ENCODE results near the gene MRPL2. TPM values are rescaled to one million over a fixed set of nuclear protein-coding genes. Genes with fewer than 3 reads are reported as not detected.

MRPL2 gene
- total and polyA plus RNA-seq, 10 donors, result 11.0 to 53.9 (median 38.0) TPM

DNA sequence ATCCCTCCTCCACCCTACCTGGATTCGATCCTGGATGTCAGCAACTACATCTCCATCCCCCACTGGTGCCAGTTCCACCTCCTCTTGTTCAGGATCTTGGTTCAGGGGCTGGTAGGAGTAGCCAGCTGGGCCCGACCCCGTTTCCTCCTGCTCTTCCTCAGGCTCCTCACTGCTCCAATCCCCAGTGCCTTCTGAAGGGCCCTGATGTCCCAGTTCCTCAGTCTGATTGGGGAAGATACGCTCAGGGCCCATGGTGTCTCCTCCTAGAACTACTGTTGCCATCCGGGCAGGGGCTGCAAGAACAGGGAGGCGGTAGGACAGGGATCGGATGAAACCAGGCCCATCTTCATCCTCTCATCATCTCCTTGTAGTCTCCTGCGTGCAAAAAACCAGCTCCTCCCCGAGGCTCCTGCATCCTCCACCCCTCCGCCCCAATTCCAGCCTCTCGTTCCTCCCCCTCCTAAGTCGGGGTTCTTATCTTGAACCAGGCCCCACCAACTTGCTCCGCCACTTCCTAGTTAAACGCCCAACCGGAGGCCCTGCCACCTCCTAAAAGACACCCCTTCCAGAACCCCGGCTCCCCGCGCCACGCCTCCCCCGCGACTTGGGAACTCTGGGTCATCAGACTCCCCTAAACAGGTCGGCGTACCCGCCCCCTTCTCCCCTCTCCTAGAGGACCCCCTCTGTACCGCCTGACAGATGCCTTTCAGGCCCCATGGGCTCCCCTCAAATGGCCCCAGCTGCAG lies 46.0 kb downstream of the MRPL2 start:
- WGBS, 5 donors, result 1 to 3% (median 2%) methylated on average over 25 of the region's 25 CpGs

DNA sequence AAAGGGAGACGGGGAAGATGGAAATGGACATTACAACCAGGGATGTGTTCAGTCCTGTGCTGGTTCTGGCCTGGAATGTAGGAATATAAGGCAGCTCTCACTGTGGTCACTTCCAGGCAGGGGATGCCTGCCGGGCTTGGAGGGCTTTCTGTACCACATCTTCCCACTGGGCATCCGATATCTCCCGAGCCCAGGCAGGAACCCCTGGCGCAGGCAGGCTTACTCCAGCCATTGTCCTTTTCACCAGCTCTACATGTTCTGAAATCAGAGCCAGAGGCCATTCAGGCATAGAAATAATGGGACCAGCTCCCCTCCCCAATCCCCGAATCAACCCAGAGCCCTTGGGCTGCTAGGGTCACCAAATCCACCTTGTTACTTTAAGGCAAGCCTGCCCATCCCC lies 46.9 kb downstream of the MRPL2 start:
- no peaks in the 10 kb centered on the region for H3K27me3 ChIP-seq (replicated peaks in 1 of 7)
- H3K4me3 ChIP-seq, result peak overlapping the region in 2 of 8 donors; percentile 89 to 90
- TF ChIP-seq POLR2AphosphoS5 (IDR thresholded peaks at IDR 0.05) (no peak), POLR2A (IDR thresholded peaks at IDR 0.05) (no peak)
- TF ChIP-seq, protein P1, sequence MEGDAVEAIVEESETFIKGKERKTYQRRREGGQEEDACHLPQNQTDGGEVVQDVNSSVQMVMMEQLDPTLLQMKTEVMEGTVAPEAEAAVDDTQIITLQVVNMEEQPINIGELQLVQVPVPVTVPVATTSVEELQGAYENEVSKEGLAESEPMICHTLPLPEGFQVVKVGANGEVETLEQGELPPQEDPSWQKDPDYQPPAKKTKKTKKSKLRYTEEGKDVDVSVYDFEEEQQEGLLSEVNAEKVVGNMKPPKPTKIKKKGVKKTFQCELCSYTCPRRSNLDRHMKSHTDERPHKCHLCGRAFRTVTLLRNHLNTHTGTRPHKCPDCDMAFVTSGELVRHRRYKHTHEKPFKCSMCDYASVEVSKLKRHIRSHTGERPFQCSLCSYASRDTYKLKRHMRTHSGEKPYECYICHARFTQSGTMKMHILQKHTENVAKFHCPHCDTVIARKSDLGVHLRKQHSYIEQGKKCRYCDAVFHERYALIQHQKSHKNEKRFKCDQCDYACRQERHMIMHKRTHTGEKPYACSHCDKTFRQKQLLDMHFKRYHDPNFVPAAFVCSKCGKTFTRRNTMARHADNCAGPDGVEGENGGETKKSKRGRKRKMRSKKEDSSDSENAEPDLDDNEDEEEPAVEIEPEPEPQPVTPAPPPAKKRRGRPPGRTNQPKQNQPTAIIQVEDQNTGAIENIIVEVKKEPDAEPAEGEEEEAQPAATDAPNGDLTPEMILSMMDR (IDR thresholded peaks at IDR 0.05 in 8 of 11, conservative IDR thresholded peaks at IDR 0.05 in 3 of 11), result no peak
- peaks cover 36 to 68% (median 45%) of the 10 kb centered on the region in 6 donors for H3K4me1 ChIP-seq
- 82 to 91% (median 89%) methylated on average over 6 of the region's 6 CpGs for WGBS, 5 donors
- H3K9me3 ChIP-seq, result no peaks in the 10 kb centered on the region
- intact Hi-C loops (cut with DNase I; ENCODE audit: low total_unique reads), result no loop called here
- no peak for DNase-seq
- H3K27ac ChIP-seq, result peak overlapping the region in 3 of 8 donors; percentile 83 to 91 (median 90)
- H3K36me3 ChIP-seq, result peaks cover 0 to 68% (median 50%) of the 10 kb centered on the region in 6 donors

More for the DNA sequence above, 46.0 kb downstream of the MRPL2 start:
- peak overlapping the region; percentile 62 to 91 (median 82) for H3K27ac ChIP-seq
- peak overlapping the region; percentile 54 to 90 (median 81) for H3K4me3 ChIP-seq
- no peak for DNase-seq
- intact Hi-C loops (cut with DNase I; ENCODE audit: low total_unique reads), result no loop called here
- no peaks in the 10 kb centered on the region for H3K27me3 ChIP-seq (replicated peaks in 1 of 7)
- peaks cover 0 to 68% (median 52%) of the 10 kb centered on the region in 6 donors for H3K36me3 ChIP-seq
- no peaks in the 10 kb centered on the region for H3K9me3 ChIP-seq
- TF ChIP-seq, protein P1 (IDR thresholded peaks at IDR 0.05 in 8 of 11, conservative IDR thresholded peaks at IDR 0.05 in 3 of 11), result no peak
- no peak for TF ChIP-seq POLR2AphosphoS5 (IDR thresholded peaks at IDR 0.05)
- TF ChIP-seq POLR2A (IDR thresholded peaks at IDR 0.05), result no peak
- peaks cover 36 to 77% (median 50%) of the 10 kb centered on the region in 6 donors for H3K4me1 ChIP-seq

- Histone ChIP-seq H3K27ac (no peak overlapping the region), H3K36me3 (peaks cover 0 to 69% (median 55%) of the 10 kb centered on the region in 6 donors), H3K4me3 (no peak overlapping the region), H3K9me3 (no peaks in the 10 kb centered on the region), H3K4me1 (peaks cover 27 to 56% (median 34%) of the 10 kb centered on the region in 6 donors), H3K27me3 (replicated peaks in 1 of 7) (no peaks in the 10 kb centered on the region)
- no peak for DNase-seq
- 83 to 94% (median 91%) methylated on average over 4 to 6 of the region's 6 CpGs for WGBS, 5 donors
- no peak for TF ChIP-seq POLR2A (IDR thresholded peaks at IDR 0.05)
- peak in 2 of 3 donors; percentile 9 to 18 for TF ChIP-seq POLR2AphosphoS5 (IDR thresholded peaks at IDR 0.05)
- intact Hi-C loops (cut with DNase I; ENCODE audit: low total_unique reads), result no loop called here
Observed at GRCh38 chr6:43011207-43011606, 48.0 kb downstream of the MRPL2 start.

DNA sequence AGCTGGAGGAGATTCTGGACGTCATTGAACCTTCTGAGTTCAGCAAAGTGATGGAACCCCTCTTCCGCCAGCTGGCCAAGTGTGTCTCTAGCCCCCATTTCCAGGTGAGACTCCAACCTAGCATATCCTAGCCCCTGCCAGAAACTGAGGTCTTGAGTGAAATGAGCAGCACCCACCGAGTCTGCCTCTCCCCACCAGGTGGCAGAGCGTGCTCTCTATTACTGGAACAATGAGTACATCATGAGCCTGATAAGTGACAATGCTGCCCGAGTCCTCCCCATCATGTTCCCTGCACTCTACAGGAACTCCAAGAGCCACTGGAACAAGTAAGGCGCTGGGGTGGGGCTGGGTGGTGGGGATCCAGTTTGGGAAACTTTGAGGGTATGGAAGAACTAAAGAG lies 50.1 kb downstream of the MRPL2 start:
- TF ChIP-seq POLR2A (IDR thresholded peaks at IDR 0.05), result no peak
- TF ChIP-seq, protein P1 (IDR thresholded peaks at IDR 0.05 in 8 of 11, conservative IDR thresholded peaks at IDR 0.05 in 3 of 11), result peak in 7 of 11 experiments; percentile 14 to 50 (median 33)
- H3K4me1 ChIP-seq, result peaks cover 12 to 36% (median 16%) of the 10 kb centered on the region in 6 donors
- no peaks in the 10 kb centered on the region for H3K9me3 ChIP-seq
- no peak overlapping the region for H3K4me3 ChIP-seq
- no peak for DNase-seq
- H3K27ac ChIP-seq, result no peak overlapping the region
- H3K36me3 ChIP-seq, result peaks cover 0 to 78% (median 58%) of the 10 kb centered on the region in 6 donors
- intact Hi-C loops (cut with DNase I; ENCODE audit: low total_unique reads), result no loop called here
- 72 to 86% (median 76%) methylated on average over 4 to 6 of the region's 6 CpGs for WGBS, 5 donors
- H3K27me3 ChIP-seq (replicated peaks in 1 of 7), result no peaks in the 10 kb centered on the region
